OCI-LY3 (cell line): ENCODE results near the gene PRIM2.
"Not testable (repeated sequence)": the region's sequence is repeated elsewhere in the genome, so short reads cannot be mapped to it uniquely, and the experiment has no call there.

Source experiments
- H2AFZ ChIP-seq: fragments of 200-600, 300-600 bp; shearing (Covaris generic); 2 replicates; pipeline ENCODE4 v1.6.0; 2014; ENCODE audit warnings: antibody characterized with exemption, low read depth, low read length
- H3K27ac ChIP-seq: fragments of 200-600, 300-600 bp; sonication (generic); 2 replicates; pipeline ENCODE4 v1.5.1; 2014; ENCODE audit warnings: mild to moderate bottlenecking, low read length, moderate library complexity, mixed read lengths
- H3K27me3 ChIP-seq: fragments of 200-600, 300-600 bp; sonication (generic); 2 replicates; pipeline ENCODE4 v1.6.1; 2014; ENCODE audit warnings: low read depth, low read length, mixed read lengths
- H3K36me3 ChIP-seq: fragments of 200-600, 300-600 bp; sonication (generic); replicated peaks from 2 replicates; pipeline ENCODE3; 2014; ENCODE audit warnings: low read depth, low read length, mixed read lengths
- H3K4me1 ChIP-seq: fragments of 300-600, 200-600 bp; sonication (generic); 2 replicates; pipeline ENCODE4 v1.6.1; 2014; ENCODE audit warnings: low read length, mixed read lengths
- H3K4me2 ChIP-seq: fragments of 200-600, 300-600 bp; sonication (generic); 2 replicates; pipeline ENCODE4 v1.6.1; 2014; ENCODE audit warnings: low read length, mixed read lengths
- H3K4me3 ChIP-seq: fragments of 300-600, 200-600 bp; sonication (generic); 2 replicates; pipeline ENCODE4 v1.5.1; 2014; ENCODE audit warnings: antibody characterized with exemption, mild to moderate bottlenecking, low read length, moderate library complexity
- H3K79me2 ChIP-seq: fragments of 300-600, 200-600 bp; shearing (Covaris generic); 2 replicates; pipeline ENCODE4 v1.6.1; 2014; ENCODE audit warnings: mild to moderate bottlenecking, low read length, mixed read lengths
- H3K9ac ChIP-seq: fragments of 300-600, 200-600 bp; shearing (Covaris generic); 2 replicates; pipeline ENCODE4 v1.6.0; 2014; ENCODE audit warnings: mild to moderate bottlenecking, low read length, moderate library complexity
- H3K9me3 ChIP-seq: fragments of 200-600, 300-600 bp; shearing (Covaris generic); 2 replicates; pipeline ENCODE4 v1.6.1; 2014; ENCODE audit warnings: low read length, mixed read lengths; ENCODE audit not compliant: insufficient read depth
- H4K20me1 ChIP-seq: fragments of 200-600, 300-600 bp; sonication (generic); 2 replicates; pipeline ENCODE4 v1.6.1; 2016; ENCODE audit warnings: low read length, mixed read lengths; ENCODE audit not compliant: insufficient read depth

The PRIM2 gene

DNA sequence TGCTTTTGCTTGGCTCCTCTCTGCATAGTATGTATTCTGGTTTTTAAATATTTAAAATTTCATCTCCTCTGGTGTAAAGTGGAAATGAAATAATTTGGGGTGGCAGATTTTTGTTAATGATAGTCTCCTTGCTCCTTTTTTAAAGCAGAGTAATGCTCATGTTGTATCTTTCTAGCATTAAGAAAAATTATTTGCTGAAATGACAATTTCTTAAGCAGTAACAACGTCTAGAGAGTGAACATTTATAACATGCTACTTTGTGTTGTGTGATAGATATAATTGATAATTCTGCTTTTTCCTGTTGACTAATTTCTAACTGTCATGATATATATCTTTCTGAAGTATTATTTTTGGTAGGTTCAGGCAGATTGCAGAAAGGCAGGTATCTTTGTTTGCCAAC, 127.4 kb downstream of the PRIM2 start:
- not testable (repeated sequence) for H3K4me3 ChIP-seq, H2AFZ ChIP-seq, H4K20me1 ChIP-seq, H3K79me2 ChIP-seq, H3K9ac ChIP-seq, H3K9me3 ChIP-seq, H3K27ac ChIP-seq, H3K36me3 ChIP-seq, H3K4me1 ChIP-seq, H3K4me2 ChIP-seq, H3K27me3 ChIP-seq

DNA sequence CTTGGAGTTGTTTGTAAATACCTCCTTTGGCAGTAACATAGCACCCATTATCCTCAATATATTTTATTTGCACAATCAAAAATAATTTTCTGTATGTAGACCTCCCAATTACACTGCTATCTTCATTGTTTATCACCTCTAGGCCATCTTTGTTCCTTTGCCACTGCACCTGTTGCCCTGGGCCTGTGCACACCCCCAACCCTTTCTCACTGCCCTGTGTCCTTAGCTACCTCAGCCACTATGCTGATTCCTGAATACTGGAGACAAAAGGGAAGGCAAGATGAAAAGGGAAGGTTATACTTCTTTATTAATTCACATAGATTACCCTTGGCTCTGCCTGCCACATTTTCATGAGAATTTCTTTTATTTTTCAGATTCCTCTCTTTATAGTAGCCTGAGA, 127.9 kb downstream of the PRIM2 start:
- not testable (repeated sequence) for H3K79me2 ChIP-seq, H3K4me1 ChIP-seq, H3K9me3 ChIP-seq, H3K27ac ChIP-seq, H3K4me2 ChIP-seq, H3K36me3 ChIP-seq, H4K20me1 ChIP-seq, H3K27me3 ChIP-seq, H3K9ac ChIP-seq, H3K4me3 ChIP-seq, H2AFZ ChIP-seq

DNA sequence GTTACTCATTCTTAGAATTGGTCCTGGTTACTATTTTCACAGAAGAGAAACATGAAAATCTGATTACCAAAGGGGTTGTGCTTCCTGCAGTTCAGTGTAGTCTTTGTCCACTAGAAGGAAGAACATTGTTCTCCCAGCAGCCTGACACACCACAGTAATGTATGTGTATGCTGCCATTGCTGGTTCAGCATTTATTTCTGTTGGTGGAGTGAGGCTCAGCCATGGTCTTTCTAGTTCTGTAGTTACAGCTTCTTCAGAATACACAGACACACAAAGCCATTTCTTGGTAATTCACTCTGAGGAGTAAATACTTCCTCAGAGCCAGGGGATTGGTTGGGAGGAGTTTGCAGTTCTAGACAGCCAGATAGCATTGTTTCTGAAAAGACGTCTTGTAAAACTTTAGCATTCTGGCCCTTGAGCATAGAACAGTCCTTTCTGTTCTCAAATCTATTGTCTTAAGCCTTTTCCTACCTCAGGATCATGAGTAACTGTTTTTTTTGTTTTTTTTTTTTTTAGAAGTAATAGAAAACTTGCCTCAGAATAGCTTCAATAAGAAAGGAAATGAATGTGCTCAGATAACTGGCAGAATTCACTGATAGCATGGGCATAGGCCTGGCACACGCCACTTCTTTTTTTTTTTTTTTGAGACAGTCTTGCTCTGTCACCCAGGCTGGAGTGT, 128.5 kb downstream of the PRIM2 start:
- H3K4me1 ChIP-seq, H3K27me3 ChIP-seq, H3K9ac ChIP-seq, H2AFZ ChIP-seq, H3K9me3 ChIP-seq, H3K27ac ChIP-seq, H3K36me3 ChIP-seq, H4K20me1 ChIP-seq, H3K79me2 ChIP-seq, H3K4me2 ChIP-seq, H3K4me3 ChIP-seq: not testable (repeated sequence)

DNA sequence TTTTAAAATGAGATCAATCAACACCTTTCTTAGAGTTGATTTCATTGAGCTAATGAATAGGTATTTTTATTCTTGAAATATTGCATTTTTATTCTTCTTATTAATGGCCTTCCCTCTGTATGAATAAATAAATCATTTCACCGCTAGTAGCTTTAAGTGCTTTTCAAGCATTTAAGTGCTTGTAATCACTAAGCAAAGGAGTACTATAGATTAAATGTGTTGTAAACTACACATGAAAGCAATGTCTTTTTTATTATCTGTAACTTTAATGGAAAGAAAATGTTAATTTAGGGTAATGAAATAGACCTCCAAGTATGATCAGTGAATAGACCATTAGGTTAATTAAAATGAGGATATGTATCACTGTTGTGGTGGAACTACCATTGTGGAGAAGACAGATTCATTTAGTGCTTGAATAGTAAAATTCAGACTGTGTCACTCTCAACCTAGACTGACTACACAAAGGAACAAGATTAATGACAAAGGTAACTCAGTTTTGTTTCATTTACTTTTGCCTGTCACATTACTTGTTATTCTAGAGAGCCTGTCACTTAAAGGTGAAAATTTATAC, 132.2 kb downstream of the PRIM2 start:
- H3K27ac ChIP-seq, H3K36me3 ChIP-seq, H3K4me3 ChIP-seq, H3K4me2 ChIP-seq, H2AFZ ChIP-seq, H3K9ac ChIP-seq, H3K4me1 ChIP-seq, H3K27me3 ChIP-seq, H3K9me3 ChIP-seq, H4K20me1 ChIP-seq, H3K79me2 ChIP-seq: not testable (repeated sequence)

DNA sequence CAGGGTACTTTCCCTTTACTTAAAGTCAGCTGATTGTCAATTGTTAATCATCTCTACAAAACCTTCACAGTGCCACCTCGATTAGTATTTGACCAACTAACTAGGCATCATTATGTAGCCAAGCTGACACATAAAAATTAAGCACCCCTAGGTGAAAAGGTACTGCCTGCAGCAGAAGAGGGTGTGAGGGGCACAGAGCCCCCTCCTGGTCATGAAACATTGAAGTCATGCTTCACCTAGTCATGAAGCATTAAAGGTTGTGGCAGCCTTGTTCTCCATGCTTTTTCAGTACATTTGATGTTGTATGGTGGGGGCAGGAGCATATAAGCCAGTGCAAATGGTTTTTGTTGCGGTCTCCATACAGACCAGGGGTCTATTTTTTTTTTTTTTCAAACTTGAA, 142.4 kb downstream of the PRIM2 start:
- not testable (repeated sequence) for H3K27me3 ChIP-seq, H3K4me2 ChIP-seq, H3K4me3 ChIP-seq, H3K36me3 ChIP-seq, H3K79me2 ChIP-seq, H2AFZ ChIP-seq, H3K9ac ChIP-seq, H3K4me1 ChIP-seq, H3K9me3 ChIP-seq, H3K27ac ChIP-seq, H4K20me1 ChIP-seq

DNA sequence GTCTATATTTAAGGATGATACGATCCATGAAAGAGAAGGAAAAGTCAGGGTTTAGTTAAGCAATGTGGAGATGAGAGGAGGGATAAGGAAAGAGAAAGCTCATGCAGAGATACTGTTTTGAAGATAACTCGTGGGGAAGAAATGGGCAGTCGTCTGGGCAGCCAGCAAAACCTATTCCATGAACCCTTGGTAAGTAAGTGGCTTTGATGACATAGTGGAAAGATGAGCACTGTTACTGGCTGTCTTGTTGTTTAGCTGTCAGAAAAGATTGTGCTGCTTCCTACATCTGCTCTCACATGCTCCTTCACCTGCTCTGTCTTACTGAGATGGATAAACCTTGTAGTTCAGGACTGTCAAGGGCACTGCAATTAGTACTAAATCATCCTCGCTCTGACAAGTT, 143.6 kb downstream of the PRIM2 start:
- not testable (repeated sequence) for H4K20me1 ChIP-seq, H3K9ac ChIP-seq, H3K4me3 ChIP-seq, H2AFZ ChIP-seq, H3K9me3 ChIP-seq, H3K4me1 ChIP-seq, H3K27me3 ChIP-seq, H3K79me2 ChIP-seq, H3K27ac ChIP-seq, H3K4me2 ChIP-seq, H3K36me3 ChIP-seq

DNA sequence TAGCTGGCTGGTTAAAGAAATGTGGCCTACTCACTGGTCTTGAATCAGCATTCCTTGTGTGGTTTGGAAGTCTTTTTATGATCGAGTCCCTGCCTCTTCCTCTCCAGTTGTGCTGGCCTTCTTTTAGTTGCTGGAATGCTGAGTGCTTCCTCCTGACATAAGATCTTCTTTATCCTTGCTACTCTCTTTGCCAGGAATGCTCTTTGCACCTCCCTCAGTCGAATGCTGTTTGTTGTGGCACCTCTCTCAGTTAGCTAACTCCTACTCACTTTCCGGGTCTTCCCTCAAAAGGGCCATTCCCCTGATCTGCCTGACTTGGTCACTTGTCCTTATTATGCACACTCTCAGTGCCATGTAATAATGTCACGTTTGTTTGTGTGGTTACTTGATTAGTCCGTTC, 146.4 kb downstream of the PRIM2 start:
- not testable (repeated sequence) for H3K27ac ChIP-seq, H3K4me2 ChIP-seq, H3K9me3 ChIP-seq, H3K4me1 ChIP-seq, H2AFZ ChIP-seq, H3K27me3 ChIP-seq, H3K79me2 ChIP-seq, H4K20me1 ChIP-seq, H3K4me3 ChIP-seq, H3K9ac ChIP-seq, H3K36me3 ChIP-seq

DNA sequence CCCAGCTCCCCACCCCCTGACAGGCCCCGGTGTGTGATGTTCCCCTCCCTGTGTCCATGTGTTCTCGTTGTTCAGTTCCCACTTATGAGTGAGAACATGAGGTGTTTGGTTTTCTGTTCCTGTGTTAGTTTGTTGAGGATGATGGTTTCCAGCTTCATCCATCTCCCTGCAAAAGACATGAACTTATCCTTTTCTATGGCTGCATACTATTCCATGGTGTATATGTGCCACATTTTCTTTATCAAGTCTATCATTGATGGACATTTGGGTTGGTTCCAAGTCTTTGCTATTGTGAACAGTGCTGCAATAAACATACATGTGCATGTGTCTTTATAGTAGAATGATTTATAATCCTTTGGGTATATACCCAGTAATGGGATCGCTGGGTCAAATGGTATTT, 148.5 kb downstream of the PRIM2 start:
- not testable (repeated sequence) for H3K36me3 ChIP-seq, H3K4me2 ChIP-seq, H3K4me1 ChIP-seq, H3K79me2 ChIP-seq, H4K20me1 ChIP-seq, H3K27me3 ChIP-seq, H3K9me3 ChIP-seq, H3K27ac ChIP-seq, H3K9ac ChIP-seq, H3K4me3 ChIP-seq, H2AFZ ChIP-seq
